Activated T-helper 9 cell treated with anti-CD3 and anti-CD28 coated beads, Interleukin-2, amount 50 U/mL, for 16 hours (primary cell): ENCODE measurements around the gene PLEKHB1.

Source experiments
- DNase-seq: peaks from one replicate; pipeline ENCODE4 v3.0.0-alpha.2; 2020; ENCODE audit warnings: low read depth

The PLEKHB1 gene

DNA sequence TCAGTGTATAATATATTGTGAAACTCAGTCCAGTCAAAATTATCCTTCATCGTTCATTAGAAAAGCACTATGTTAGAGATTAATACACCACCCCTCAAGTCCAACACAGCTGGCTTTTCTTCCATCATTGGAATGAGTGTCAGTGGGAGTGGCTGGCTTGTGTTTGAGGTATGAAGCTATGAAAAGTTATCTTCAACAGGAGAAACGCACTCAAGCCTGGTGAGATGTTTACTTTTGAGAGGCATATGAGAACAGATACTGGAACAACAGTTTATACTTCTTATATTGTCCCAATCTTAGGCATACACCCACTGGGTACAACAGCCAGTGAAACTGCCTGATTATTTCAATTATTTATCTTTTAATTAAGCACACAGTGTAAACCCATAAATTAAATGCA, 34.3 kb downstream of the PLEKHB1 start:
- DNase-seq = no peak

DNA sequence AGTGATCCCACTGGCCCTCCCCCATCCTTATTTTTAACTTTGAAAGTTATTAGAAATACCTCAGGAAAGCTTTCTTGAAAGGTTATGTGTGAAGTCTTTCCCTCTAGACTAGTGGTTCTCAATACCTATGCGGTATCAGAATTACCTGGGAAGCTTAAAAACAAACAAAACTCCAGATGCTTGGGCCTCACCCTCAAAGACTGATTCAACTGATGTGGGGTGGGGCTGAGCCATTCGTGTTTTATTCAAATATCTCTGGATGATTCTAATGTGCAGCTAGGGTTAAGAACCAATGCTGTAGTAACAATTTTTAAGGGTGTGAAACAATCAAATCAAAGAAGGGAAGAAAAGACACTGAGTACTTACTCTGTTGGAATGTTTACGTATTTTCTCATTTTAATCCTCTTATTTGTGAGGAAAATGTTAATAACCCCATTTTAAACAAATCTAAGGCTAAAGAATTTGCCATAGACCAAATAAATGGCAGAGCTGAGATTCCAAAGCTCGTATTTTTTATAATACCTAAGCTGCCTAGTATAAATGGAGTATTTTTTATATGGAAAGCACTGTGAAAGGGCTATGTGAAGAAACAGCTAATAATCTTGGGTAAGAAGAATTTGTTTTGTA, 47.6 kb downstream of the PLEKHB1 start:
- DNase-seq = no peak

DNA sequence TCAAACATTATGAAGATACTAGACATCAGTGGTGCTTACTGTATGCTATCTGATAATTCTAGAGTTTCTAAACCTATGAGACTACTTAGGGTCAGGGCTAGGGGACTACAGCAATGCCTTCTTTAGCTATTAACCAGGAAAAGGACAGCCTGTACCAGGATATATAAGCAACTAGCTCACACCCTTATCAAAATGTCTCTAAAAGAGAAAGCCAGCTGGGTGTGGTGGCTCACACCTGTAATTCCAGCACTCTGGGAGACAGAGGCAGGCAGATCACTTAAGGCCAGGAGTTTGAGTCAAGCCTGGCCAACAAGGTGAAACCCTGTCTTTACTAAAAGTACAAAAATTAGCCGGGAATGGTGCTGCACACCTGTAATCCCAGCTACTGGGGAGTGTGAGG, 58.7 kb downstream of the PLEKHB1 start:
- no peak for DNase-seq

DNA sequence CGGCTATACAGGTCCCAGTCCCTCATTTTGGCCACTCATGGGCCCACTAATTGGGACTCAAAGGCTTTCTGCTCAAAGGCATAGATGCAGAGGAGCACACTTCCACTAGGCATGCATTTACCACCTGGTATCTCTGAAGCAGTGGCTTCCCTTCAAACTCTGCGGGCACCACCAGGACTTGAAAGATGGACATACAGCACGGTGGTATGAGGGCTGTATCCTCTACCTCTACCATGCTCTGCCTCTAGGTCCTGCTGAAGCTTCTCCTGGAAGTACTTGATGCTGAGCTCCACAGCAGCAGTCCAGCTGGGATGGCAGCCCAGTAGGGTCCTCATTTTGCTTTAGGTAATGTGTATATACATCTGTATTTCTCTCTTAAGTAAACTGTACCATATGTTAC, 64.6 kb downstream of the PLEKHB1 start:
- DNase-seq = no peak
